Colonic mucosa (tissue), 4 donors: ENCODE data around the gene KCNG2. TPM values are rescaled to one million over a fixed set of nuclear protein-coding genes. Genes with fewer than 3 reads are reported as not detected.

Experiments used
- DNase-seq: peaks from one replicate; pipeline ENCODE4 v3.0.0-alpha.2; 2020
- H3K27ac ChIP-seq: fragments of 200-600 bp; one replicate; pipeline ENCODE4 v1.8.0; 2021
- H3K27me3 ChIP-seq: fragments of 200-600 bp; one replicate; pipeline ENCODE4 v1.8.0; 2021
- H3K36me3 ChIP-seq: fragments of 200-600 bp; one replicate; pipeline ENCODE4 v1.8.0; 2021
- H3K4me1 ChIP-seq: fragments of 200-600 bp; one replicate; pipeline ENCODE4 v1.8.0; 2021; ENCODE audit warnings: mild to moderate bottlenecking
- H3K4me3 ChIP-seq: fragments of 200-600 bp; one replicate; pipeline ENCODE4 v1.8.0; 2021
- H3K9ac ChIP-seq, 2 donors: one replicate each; pipeline ENCODE4 v1.7.0; 2013; ENCODE audit warnings: control low read depth in 2 of 2, low read depth in 2 of 2, low read length in 2 of 2
- H3K9me3 ChIP-seq: fragments of 200-600 bp; one replicate; pipeline ENCODE4 v1.8.0; 2021
- CTCF ChIP-seq: fragments of 200-600 bp; IDR thresholded peaks from one replicate; pipeline ENCODE4 v1.8.0; 2022; ENCODE audit warnings: antibody characterized with exemption, mild to moderate bottlenecking
- intact Hi-C: fragments of 100-400 bp; cut with DNase I; formaldehyde crosslinking; loops from one replicate; pipeline ENCODE4 v1.14.1; 2022
- total RNA-seq, 2 donors: library from RNA; stranded (reverse); fragmentation: NEBNext Ultra II Directional in 1 of 2; extraction: Animal tissue kit (Norgen Biotek cat#: 25700) in 1 of 2; gene quantifications; one replicate each; pipeline ENCODE4 v1.2.1, GENCODE V29; 2021
- donor health status: healthy.
- donor health status: DM: no; HTN: no; CAD: no.
- donor health status: DM: no; HTN: no; CAD: no.

The KCNG2 gene
- total RNA-seq, 2 donors from 2014 or later = 0.32 TPM; not detected in 1

- no peak for TF ChIP-seq CTCF
- intact Hi-C loops = no loop called here
- Histone ChIP-seq H3K4me3 (no peak overlapping the region), H3K4me1 (no peaks in the 10 kb centered on the region), H3K27ac (no peak overlapping the region), H3K27me3 (no peaks in the 10 kb centered on the region), H3K9me3 (peaks cover 4% of the 10 kb centered on the region), H3K36me3 (no peaks in the 10 kb centered on the region), H3K9ac (no peak overlapping the region)
- DNase-seq = no peak
Observed at GRCh38 chr18:79884963-79885728, 87.4 kb downstream of the KCNG2 start.

- H3K27me3 ChIP-seq = no peaks in the 10 kb centered on the region
- no peaks in the 10 kb centered on the region for H3K4me1 ChIP-seq
- DNase-seq = no peak
- no peaks in the 10 kb centered on the region for H3K36me3 ChIP-seq
- H3K9me3 ChIP-seq = peaks cover 4% of the 10 kb centered on the region
- H3K9ac ChIP-seq = no peak overlapping the region
- H3K27ac ChIP-seq = no peak overlapping the region
- intact Hi-C loops = no loop called here
- TF ChIP-seq CTCF = no peak
- H3K4me3 ChIP-seq = no peak overlapping the region
Observed at GRCh38 chr18:79887181-79888000, 89.7 kb downstream of the KCNG2 start.

GRCh38 chr18:79888016-79888415 lies 90.3 kb downstream of the KCNG2 start:
- Histone ChIP-seq H3K4me3 (no peak overlapping the region), H3K9me3 (peaks cover 4% of the 10 kb centered on the region)
- DNase-seq = no peak

GRCh38 chr18:79889569-79889968 lies 91.8 kb downstream of the KCNG2 start:
- intact Hi-C loops = no loop called here
- H3K9me3 ChIP-seq = peaks cover 4% of the 10 kb centered on the region

More at GRCh38 chr18:79888016-79888415, 90.3 kb downstream of the KCNG2 start:
- no peak overlapping the region for H3K9ac ChIP-seq
- H3K27ac ChIP-seq = no peak overlapping the region
- H3K4me1 ChIP-seq = no peaks in the 10 kb centered on the region
- intact Hi-C loops = no loop called here
- no peak for TF ChIP-seq CTCF
- H3K36me3 ChIP-seq = no peaks in the 10 kb centered on the region
- no peaks in the 10 kb centered on the region for H3K27me3 ChIP-seq

More at GRCh38 chr18:79889569-79889968, 91.8 kb downstream of the KCNG2 start:
- no peak for TF ChIP-seq CTCF
- Histone ChIP-seq H3K4me3 (no peak overlapping the region), H3K9ac (no peak overlapping the region), H3K4me1 (no peaks in the 10 kb centered on the region), H3K27ac (no peak overlapping the region), H3K36me3 (no peaks in the 10 kb centered on the region), H3K27me3 (no peaks in the 10 kb centered on the region)
- DNase-seq = no peak
